NCI-H2171 (cell line): ENCODE measurements around the gene GNG4.
"Not testable (repeated sequence)": the region's sequence is repeated elsewhere in the genome, so short reads cannot be mapped to it uniquely, and the experiment has no call there.

Experiments used
- DNase-seq: peaks from one replicate; lab custom pipeline; 2025; lab: John Stamatoyannopoulos, UW

Gene GNG4

GRCh38 chr1:235650341-235651169, 971 bp upstream of the GNG4 start:
- no peak for DNase-seq

GRCh38 chr1:235648954-235649367, 623 bp downstream of the GNG4 start:
- no peak for DNase-seq

GRCh38 chr1:235648407-235648907, 1.1 kb downstream of the GNG4 start:
- DNase-seq = peak; percentile 63

DNA sequence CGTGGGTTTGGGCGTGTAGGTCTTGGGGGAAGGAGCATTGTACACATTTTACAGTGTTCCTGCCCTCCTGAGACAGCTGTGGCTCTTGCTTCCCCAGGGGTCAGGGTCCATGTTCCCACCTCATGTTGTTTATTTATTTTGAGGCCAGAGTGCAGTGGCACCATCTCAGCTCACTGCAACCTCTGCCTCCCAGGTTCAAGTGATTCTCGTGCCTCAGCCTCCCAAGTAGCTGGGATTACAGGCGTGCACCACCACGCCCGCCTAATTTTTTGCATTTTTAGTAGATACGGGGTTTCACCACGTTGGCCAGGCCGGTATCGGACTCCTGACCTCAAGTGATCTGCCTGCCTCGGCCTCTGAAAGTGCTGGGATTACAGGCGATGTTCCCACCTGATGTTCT, 2.0 kb downstream of the GNG4 start:
- not testable (repeated sequence) for DNase-seq

DNA sequence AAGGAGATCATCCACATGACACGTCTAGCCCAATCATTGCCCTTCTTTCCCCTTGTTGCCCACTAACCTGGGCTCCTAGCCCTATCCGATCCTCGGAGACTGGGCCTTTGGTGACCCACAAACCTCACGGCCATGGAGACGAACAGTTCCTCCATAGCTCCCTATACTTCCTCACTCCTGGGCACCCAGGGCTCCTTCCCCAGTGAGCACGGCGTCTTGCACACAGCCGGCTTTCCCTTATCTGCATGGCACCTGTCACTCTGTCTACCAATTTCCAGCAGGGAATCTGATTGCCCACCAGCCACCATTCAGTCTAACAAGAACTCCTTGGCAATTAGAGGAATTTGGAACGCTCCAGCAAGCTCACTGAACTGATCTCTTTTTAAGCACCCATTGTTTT, 3.1 kb downstream of the GNG4 start:
- no peak for DNase-seq

DNA sequence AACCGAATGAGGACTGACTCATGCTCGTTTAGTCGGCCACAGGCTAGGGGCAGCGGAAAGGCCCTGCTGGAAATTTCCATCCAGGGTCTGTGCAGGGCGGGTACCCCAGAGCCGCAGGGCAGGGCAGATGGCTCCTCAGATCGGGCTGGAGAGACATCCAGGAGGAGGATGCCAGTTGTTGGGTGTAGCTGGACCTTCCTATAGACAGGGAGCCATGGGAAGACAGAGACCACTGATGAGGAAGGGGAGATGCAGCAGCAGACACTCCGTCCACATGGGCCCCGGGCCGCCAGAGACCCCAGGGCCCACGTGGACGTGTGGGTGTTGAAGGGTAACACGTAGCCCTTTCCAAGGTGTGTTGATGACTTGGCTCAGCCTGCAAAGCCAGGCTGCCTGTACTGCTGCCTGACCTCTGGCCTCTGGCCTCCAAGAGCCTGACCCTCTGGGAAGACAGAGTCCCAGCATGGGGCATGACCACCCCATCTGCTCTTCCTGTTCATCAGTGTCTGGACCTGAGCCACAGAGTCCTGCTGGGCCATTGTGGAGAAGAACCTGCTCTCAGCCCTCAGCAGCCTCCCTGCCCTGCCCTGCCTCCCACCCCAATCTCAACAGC, 4.8 kb downstream of the GNG4 start:
- no peak for DNase-seq

GRCh38 chr1:235643837-235644692, 5.5 kb downstream of the GNG4 start:
- DNase-seq = no peak

GRCh38 chr1:235642943-235643371, 6.6 kb downstream of the GNG4 start:
- DNase-seq = no peak

GRCh38 chr1:235642011-235642942, 7.3 kb downstream of the GNG4 start:
- DNase-seq = no peak

DNA sequence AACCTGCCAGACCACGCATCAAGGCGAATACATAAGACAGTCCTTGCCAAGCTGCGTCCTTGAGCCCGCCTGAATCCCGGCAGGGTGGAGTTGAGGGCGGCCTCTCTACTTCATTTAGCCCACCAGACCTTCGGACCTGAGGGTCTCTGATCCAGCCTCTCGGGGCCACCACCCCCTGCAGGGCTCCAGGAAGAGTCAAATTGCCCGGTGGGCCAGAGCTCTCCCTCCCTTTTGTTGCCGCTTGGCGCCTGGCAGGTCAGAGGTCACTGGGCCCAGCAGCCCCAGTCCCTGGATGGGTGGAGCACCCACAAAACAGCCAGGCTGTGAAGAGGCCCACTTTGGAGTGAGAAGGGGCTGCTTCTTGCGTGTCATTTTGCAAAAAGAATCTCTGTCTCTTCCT, 9.0 kb downstream of the GNG4 start:
- no peak for DNase-seq

DNA sequence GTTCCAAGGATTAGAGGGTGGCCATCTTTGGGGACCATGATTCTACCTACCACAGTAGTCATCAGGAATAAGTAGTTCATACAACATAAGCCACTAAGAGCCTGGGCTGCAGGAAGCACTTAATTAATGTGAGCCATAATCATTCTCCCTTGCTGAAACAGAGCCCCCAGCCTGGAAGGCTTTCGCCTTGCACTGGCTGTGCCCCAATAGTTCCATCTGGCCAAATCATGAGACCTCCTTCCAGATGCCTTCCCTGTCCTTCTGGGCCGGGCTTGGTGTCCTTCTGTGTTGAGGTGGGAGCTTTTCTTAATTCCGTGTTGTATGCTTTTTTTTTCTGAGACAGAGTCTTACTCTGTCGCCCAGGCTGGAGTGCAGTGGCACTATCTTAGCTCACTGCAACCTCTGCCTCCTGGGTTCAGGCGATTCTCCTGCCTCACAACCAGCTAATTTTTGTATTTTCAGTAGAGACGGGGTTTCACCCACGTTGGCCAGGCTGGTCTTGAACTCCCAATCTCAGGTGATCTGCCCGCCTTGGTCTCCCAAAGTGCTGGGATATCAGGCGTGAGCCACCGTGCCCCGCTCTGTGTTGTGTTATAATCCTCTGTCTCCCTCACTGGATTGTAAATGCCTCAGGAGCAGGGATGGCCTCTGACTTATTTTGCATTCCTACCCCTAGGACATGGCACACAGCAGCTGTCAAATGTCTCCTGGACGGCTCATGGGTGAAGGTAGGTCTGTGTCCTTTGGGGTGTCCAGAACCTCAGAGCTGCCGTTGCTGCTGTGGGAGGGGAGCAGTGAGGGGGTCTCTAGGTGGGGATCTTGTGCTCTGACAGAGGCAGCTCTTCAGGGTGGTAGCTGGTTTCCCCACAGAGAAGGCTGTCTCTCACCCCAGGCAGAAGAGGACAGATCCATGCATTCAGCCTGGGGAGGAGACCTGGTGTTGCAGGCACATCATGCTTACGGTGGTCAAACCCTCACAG, 10.1 kb downstream of the GNG4 start:
- DNase-seq = no peak

GRCh38 chr1:235638612-235639011, 11.0 kb downstream of the GNG4 start:
- not testable (repeated sequence) for DNase-seq

DNA sequence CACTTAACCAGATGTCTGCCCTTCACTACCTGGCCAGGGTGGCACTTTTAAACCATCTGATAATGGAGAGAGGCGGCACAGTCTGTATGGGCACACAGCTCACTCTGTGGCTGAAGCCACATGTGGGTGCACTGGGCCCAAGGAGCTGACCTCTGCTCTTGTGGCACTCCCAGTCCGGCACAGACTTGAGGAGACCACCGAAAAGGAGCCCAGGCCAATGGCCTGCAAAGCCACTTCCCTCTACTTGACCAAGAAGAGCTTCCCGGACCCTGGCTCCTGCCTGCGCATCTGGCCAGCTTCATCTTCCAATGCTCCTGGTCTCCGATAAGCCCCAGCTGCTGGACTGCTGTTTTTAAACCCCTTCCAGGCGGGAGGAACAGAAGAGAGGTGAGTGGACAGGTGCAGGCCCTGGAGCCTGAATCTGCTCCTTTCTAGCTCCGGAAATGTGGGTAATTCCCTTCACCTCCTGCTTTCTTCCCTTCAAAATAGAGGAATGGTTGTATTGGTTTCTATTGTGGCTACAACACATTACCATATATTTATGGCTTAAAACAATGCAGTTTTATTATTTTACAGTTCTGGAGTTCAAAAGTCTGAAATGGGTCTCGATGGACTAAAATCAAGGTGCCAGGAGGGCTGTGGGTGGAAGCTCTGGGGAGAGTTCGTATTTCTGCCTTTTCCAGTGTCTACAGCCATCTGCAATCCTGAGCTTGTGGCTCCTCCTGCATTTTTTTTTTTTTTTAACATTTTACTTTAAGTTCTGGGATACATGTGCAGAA, 11.6 kb downstream of the GNG4 start:
- DNase-seq = no peak

GRCh38 chr1:235635938-235636662, 13.5 kb downstream of the GNG4 start:
- no peak for DNase-seq

DNA sequence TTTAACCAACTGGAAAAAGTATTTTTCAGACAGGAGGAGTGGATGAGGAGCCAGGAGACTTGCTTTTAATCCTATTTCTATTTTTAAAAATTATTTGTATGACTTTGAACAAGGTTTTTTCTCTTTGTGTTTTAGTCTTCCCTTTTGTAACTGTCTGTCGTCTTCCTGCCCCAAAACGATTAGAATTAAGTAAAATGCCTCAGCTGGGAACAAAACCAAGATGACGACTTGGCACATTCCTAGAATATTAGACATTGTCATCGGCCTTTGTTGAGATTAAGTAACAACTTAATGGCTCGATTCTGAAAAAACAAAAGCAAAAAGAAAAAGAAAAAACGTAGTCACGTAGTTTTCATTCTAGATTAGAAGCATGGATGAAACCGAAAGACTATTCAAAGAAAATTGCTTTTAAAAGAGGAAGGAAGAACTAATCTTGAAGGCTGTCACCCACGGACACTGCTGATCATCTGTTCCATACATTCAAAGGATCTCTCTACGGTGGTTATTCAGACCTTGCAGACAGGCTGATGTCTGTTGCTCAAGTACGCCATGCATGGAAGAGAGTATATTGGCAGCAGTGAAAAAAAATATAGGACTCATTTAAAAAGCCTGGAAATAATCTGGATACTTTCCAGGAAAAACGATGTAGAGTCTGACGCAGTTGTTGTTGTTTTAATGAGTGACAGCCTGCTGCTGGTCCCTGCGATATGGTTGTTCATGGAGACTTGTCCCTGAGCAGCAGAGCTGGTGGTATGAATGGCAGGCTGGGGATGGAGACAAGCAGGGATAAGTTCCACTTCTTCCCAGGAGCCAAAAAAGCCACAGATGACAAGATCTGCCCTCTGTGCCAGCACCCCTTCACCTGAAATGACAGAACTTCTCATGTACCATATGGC, 16.8 kb downstream of the GNG4 start:
- peak; percentile 46 for DNase-seq

GRCh38 chr1:235631816-235632215, 17.8 kb downstream of the GNG4 start:
- DNase-seq = no peak

DNA sequence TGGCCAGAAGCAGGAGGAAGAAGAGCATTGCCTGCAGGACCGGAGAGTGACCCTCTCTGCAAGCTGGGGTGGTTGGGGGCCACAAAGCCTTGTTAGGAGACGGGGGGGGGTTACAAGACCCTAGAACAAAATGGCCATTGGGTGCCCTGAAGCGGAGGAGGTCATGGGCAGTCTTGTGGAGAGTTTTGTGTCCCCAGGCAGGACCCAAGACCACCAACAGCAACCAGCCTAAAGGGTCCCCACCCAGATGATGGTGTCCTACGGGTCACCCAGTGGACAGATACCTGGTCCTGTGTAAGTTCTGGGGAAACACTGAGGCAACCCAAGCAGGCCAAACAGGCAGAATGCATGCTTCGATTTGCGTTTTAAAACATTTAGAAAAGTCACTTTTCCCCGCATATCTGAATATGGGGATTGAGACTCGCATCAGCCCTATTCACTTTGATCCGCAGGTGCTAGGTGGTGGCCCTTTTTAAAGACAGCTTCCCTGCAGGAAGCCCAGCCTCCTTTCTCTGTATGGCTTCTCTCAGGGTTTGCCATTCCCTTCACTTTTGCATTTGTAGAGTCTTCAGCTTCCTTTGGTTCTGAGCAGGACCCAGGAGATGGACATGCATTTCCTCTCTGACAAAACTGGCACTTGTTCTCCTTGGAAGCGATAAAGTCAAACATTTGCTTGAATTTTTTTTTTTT, 21.1 kb downstream of the GNG4 start:
- no peak for DNase-seq
